ENCODE data around the gene DLGAP4. TPM values are rescaled to one million over a fixed set of nuclear protein-coding genes. Genes with fewer than 3 reads are reported as not detected.

DLGAP4 gene
- total RNA-seq, 1 experiment from 2014 or later = 40.3 TPM

DNA sequence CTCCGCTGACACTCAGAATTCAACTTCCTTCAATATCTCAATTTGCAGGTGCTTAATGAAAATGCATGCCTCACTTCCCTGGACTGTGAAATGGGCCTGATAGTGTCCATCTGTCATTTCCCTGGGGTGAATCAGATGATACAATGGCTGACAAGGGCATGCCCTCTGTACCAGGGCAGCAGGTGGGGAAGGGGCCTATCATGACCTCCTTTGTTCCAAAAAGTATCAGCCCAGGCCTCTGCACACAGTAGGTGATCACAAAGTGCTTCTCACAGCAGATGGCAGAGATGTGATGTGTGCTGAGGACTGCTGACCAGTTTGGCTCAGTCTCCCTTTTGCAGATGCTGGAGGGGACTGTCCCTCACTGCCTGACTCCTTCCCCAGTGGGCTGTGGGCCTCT is 44.3 kb downstream of the DLGAP4 start:
- Histone ChIP-seq H3K36me3 (ENCODE audit: control insufficient read depth in 1 of 2, insufficient read depth in 2 of 2, low read length in 2 of 2) (no peaks in the 10 kb centered on the region), H3K9me2 (ENCODE audit: insufficient read depth) (no peaks in the 10 kb centered on the region), H3K79me2 (ENCODE audit: insufficient read depth, low read length) (no peaks in the 10 kb centered on the region), H3K9ac (ENCODE audit: low read length) (no peak overlapping the region), H2AFZ (ENCODE audit: low read depth, low read length, poor library complexity, severe bottlenecking) (no peak overlapping the region), H3K4me3 (replicated peaks in 1 of 2; ENCODE audit: low read depth in 1 of 2, low read length in 2 of 2) (no peak overlapping the region), H3K9me3 (ENCODE audit: control insufficient read depth in 1 of 2, insufficient read depth in 1 of 2, low read depth in 1 of 2, low read length in 2 of 2) (no peaks in the 10 kb centered on the region), H3K27me3 (ENCODE audit: insufficient read depth, low read length) (no peaks in the 10 kb centered on the region), H4K20me1 (ENCODE audit: insufficient read depth) (no peaks in the 10 kb centered on the region), H3K27ac (ENCODE audit: low read depth, low read length) (no peak overlapping the region), H3K4me2 (ENCODE audit: low read length) (no peak overlapping the region), H3K4me1 (ENCODE audit: control insufficient read depth in 1 of 2, insufficient read depth in 2 of 2, low read length in 2 of 2) (peaks cover 2 to 6% of the 10 kb centered on the region in 2 experiments; a peak in 1 of 4 replicates)
- ATAC-seq (no peak), DNase-seq (ENCODE audit: low read depth, low spot score) (no peak)
- ChIA-PET CTCF (no interaction called here), POLR2A (no interaction called here), RAD21 (ENCODE audit: low non-redundant PET in 1 of 2, low total read pairs in 2 of 2, uncharacterized antibody in 2 of 2, unreplicated experiment in 2 of 2) (no interaction called here)
- TF ChIP-seq EZH2 (IDR thresholded peaks at IDR 0.05) (no peak), TCF7L2 (IDR thresholded peaks at IDR 0.05; ENCODE audit: borderline replicate concordance, extremely low read depth, insufficient read depth, insufficient read length) (no peak), FOSL1 (IDR thresholded peaks at IDR 0.05; ENCODE audit: low read depth) (no peak), POLR2AphosphoS5 (IDR thresholded peaks at IDR 0.05; ENCODE audit: low read depth, low read length) (no peak), SIN3A (IDR thresholded peaks at IDR 0.05; ENCODE audit: low read depth) (no peak), ZNF274 (IDR thresholded peaks at IDR 0.05; ENCODE audit: low read depth, low read length) (no peak), SRF (IDR thresholded peaks at IDR 0.05; ENCODE audit: low read depth) (no peak), CEBPB (IDR thresholded peaks at IDR 0.05; ENCODE audit: low read depth) (no peak), CBX3 (IDR thresholded peaks at IDR 0.05; ENCODE audit: low read depth) (no peak), ELF1 (IDR thresholded peaks at IDR 0.05; ENCODE audit: borderline replicate concordance, low read depth) (no peak), YY1 (IDR thresholded peaks at IDR 0.05; ENCODE audit: extremely low read depth, insufficient replicate concordance, low read depth, low read length) (no peak), SP1 (IDR thresholded peaks at IDR 0.05; ENCODE audit: low read depth) (no peak), EZH2phosphoT487 (IDR thresholded peaks at IDR 0.05; ENCODE audit: borderline replicate concordance) (no peak), RAD21 (IDR thresholded peaks at IDR 0.05; ENCODE audit: low read depth) (no peak)
- TF ChIP-seq, protein P1, sequence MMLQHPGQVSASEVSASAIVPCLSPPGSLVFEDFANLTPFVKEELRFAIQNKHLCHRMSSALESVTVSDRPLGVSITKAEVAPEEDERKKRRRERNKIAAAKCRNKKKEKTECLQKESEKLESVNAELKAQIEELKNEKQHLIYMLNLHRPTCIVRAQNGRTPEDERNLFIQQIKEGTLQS (IDR thresholded peaks at IDR 0.05) = no peak
- TF ChIP-seq, protein P2, sequence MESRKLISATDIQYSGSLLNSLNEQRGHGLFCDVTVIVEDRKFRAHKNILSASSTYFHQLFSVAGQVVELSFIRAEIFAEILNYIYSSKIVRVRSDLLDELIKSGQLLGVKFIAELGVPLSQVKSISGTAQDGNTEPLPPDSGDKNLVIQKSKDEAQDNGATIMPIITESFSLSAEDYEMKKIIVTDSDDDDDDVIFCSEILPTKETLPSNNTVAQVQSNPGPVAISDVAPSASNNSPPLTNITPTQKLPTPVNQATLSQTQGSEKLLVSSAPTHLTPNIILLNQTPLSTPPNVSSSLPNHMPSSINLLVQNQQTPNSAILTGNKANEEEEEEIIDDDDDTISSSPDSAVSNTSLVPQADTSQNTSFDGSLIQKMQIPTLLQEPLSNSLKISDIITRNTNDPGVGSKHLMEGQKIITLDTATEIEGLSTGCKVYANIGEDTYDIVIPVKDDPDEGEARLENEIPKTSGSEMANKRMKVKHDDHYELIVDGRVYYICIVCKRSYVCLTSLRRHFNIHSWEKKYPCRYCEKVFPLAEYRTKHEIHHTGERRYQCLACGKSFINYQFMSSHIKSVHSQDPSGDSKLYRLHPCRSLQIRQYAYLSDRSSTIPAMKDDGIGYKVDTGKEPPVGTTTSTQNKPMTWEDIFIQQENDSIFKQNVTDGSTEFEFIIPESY (IDR thresholded peaks at IDR 0.05; ENCODE audit: extremely low read depth, insufficient replicate concordance, low read length) = no peak
- TF ChIP-seq, protein P3, sequence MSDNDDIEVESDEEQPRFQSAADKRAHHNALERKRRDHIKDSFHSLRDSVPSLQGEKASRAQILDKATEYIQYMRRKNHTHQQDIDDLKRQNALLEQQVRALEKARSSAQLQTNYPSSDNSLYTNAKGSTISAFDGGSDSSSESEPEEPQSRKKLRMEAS (IDR thresholded peaks at IDR 0.05) = no peak
- TF ChIP-seq, protein P4, sequence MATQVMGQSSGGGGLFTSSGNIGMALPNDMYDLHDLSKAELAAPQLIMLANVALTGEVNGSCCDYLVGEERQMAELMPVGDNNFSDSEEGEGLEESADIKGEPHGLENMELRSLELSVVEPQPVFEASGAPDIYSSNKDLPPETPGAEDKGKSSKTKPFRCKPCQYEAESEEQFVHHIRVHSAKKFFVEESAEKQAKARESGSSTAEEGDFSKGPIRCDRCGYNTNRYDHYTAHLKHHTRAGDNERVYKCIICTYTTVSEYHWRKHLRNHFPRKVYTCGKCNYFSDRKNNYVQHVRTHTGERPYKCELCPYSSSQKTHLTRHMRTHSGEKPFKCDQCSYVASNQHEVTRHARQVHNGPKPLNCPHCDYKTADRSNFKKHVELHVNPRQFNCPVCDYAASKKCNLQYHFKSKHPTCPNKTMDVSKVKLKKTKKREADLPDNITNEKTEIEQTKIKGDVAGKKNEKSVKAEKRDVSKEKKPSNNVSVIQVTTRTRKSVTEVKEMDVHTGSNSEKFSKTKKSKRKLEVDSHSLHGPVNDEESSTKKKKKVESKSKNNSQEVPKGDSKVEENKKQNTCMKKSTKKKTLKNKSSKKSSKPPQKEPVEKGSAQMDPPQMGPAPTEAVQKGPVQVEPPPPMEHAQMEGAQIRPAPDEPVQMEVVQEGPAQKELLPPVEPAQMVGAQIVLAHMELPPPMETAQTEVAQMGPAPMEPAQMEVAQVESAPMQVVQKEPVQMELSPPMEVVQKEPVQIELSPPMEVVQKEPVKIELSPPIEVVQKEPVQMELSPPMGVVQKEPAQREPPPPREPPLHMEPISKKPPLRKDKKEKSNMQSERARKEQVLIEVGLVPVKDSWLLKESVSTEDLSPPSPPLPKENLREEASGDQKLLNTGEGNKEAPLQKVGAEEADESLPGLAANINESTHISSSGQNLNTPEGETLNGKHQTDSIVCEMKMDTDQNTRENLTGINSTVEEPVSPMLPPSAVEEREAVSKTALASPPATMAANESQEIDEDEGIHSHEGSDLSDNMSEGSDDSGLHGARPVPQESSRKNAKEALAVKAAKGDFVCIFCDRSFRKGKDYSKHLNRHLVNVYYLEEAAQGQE (IDR thresholded peaks at IDR 0.05; ENCODE audit: low read depth) = no peak
- TF ChIP-seq, protein P5, sequence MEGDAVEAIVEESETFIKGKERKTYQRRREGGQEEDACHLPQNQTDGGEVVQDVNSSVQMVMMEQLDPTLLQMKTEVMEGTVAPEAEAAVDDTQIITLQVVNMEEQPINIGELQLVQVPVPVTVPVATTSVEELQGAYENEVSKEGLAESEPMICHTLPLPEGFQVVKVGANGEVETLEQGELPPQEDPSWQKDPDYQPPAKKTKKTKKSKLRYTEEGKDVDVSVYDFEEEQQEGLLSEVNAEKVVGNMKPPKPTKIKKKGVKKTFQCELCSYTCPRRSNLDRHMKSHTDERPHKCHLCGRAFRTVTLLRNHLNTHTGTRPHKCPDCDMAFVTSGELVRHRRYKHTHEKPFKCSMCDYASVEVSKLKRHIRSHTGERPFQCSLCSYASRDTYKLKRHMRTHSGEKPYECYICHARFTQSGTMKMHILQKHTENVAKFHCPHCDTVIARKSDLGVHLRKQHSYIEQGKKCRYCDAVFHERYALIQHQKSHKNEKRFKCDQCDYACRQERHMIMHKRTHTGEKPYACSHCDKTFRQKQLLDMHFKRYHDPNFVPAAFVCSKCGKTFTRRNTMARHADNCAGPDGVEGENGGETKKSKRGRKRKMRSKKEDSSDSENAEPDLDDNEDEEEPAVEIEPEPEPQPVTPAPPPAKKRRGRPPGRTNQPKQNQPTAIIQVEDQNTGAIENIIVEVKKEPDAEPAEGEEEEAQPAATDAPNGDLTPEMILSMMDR (IDR thresholded peaks at IDR 0.05 in 2 of 3, conservative IDR thresholded peaks at IDR 0.05 in 1 of 3; ENCODE audit: borderline replicate concordance in 1 of 3, insufficient read depth in 1 of 3, low read depth in 2 of 3, low read length in 2 of 3) = no peak
- intact Hi-C loops (cut with micrococcal nuclease) = no loop called here
- no TSS peak for BruUV-seq (replicated peaks)
